Stimulated activated CD4-positive, alpha-beta T cell treated with anti-CD3 and anti-CD28 coated beads, TNF-alpha, amount 100 ng/mL, for 48 hours (primary cell): ENCODE results near the gene DNAJC6.

Experiments
- DNase-seq, 3 donors: peaks; one replicate each; pipeline ENCODE4 v3.0.0-alpha.2; 2020; ENCODE audit warnings: low read depth in 3 of 3

Gene DNAJC6

DNA sequence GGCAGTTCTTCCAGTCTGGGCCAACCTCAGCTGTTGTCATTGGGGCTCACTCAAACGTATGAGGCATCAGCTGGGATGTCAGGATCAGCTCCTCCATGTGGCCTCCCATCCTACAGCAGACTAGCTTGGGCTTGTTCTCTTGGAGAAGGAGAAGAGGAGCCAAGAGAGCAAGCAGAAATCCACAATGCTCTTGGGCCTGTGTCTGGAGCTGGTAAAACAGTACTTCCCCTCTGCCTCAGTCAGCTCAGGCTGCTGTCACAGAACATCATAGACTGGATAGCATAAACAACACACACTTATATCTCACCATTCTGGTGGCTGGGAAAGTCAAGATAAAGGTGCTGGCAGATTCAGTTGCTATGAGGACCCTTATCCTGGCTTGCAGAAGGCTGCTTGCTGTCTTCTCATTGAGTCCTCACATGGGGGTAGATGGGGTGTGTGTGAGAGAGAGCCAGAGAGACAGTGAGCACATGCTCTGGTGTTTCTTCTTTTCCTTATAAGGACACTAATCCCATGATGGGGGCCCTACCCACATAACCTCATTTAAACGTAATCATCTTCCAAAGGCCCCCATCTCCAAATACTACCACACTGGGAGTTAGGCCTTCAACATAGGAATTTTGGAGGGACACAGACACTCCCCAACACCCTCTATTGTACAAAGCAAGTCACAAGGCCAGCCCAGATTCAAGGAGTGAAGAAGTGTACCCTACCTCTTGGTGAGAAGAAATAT is 16.3 kb upstream of the DNAJC6 start:
- DNase-seq, result no peak

GRCh38 chr1:65297706-65298105 is 11.6 kb upstream of the DNAJC6 start:
- no peak for DNase-seq

- no peak for DNase-seq
Measured at GRCh38 chr1:65299328-65299727, 10.0 kb upstream of the DNAJC6 start.

- no peak for DNase-seq
Measured at GRCh38 chr1:65308781-65309303, 501 bp upstream of the DNAJC6 start.

DNA sequence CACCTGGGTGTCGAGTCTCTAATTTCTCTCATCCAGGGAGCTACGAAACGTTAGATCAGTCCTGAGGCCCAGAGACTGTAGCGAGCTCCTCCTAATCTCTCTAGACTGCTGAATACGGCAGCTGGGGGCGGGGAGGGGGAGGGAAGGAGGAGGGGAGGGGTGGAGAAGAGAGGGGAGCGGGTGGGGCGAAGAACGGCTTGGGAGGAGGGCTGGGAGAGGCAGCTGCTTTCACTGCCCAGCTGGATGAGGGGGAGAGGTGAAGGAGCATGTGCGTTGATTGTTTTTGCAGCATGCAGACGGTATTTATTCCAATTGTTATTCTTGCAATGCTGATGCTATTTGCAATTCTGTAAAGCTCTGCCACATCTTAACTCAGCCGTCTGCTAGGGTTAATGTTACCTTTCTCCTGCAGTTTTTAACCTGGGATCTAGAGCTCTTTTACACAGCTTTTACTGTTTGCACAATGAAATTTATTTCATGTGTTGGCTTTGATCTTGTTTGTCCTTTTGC is 790 bp downstream of the DNAJC6 start:
- no peak for DNase-seq

DNA sequence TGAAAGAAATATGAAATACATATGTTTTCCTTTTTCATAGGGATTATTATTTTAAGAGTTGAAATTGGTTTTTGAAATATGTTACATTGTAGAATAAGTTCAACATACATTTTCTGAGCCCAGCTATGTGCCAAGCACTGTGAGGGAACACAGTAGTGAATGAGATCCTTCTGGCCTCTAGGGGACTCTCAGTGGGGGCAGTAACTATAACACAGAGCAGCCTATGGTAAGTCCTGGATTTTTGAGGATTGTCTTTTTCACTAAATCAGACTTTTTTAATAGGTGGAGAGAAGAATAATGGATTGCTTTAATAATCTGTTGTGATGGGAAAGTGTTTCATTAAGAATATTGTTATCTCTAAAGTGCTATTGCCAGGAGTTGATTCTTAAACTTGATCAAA is 2.4 kb downstream of the DNAJC6 start:
- DNase-seq, result no peak

DNA sequence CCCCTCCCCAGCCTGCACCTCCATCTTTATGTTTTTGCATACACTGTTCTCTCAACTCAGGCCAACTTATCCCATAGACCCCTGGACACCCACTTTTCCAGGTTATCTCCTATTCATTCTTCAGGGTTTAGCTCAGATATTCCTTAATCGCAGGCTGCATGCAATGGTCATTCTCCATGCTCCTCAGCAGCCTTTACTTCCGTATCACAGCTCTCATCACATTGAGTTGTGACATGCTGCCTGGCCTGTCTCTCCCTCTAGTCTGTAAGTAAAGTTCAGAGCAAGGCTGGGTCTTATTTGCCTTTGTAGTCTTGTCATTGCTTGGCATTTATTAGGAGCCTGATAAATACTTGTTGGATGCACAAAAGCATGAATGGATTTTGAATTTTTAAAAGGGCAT is 6.9 kb downstream of the DNAJC6 start:
- no peak for DNase-seq

DNA sequence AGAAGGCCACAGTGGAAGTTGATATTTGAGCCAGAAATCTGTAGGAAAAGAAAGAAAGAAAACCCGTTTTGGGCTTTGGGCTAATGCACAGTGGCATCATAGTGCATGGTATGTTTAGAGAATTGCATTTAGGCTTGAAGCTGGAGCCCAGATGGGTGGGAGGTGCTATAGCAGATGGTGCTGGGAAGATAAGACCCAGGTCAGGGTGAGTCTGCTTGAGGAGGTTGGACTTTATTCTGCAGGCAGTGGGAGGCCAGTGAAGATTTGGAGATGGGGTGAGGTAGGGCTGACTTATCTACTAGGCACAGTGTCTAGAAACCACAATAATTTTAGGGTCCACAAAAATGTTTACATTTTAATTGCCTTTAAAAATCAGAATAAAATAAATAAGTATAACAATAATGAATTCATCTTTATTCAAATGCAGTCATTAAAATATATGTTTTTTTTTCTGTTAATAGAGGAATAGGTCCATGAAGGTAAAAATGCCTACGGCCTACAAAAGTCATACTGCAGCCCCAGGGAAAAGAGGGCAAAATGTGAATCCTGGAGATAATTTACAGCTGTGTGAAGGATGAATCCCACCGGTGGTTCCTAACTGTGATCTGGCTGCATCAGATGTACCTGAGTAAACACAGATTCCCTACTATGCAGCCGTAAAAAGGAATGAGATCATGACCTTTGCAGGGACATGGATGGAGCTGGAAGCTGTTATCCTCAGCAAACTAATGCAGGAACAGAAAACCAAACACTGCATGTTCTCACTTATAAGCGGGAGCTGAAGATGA is 8.7 kb downstream of the DNAJC6 start:
- no peak for DNase-seq

GRCh38 chr1:65319141-65319540 is 9.8 kb downstream of the DNAJC6 start:
- DNase-seq, result no peak

DNA sequence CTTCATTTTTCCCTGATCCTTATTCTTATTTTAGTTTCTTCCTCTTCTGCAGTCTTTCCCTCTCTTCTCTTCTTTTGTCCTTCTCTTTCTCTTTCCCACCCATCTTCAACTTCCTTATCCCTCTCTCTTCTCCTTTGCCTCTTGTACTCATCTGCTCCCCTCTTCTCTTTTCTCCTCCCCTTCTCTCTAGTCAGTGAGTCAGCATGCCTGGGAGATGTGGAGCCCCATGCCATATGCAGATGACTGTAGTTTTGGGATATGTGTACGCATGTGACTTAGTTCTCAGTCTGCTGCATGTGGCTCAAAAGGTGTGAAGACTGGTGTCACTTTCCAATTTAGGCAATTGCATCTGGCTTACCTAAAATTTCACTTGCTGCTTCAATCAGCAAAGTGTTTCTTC is 10.4 kb downstream of the DNAJC6 start:
- no peak for DNase-seq

GRCh38 chr1:65321879-65322278 is 12.5 kb downstream of the DNAJC6 start:
- no peak for DNase-seq

- DNase-seq, result no peak
Measured at GRCh38 chr1:65323246-65323645, 13.9 kb downstream of the DNAJC6 start.

DNA sequence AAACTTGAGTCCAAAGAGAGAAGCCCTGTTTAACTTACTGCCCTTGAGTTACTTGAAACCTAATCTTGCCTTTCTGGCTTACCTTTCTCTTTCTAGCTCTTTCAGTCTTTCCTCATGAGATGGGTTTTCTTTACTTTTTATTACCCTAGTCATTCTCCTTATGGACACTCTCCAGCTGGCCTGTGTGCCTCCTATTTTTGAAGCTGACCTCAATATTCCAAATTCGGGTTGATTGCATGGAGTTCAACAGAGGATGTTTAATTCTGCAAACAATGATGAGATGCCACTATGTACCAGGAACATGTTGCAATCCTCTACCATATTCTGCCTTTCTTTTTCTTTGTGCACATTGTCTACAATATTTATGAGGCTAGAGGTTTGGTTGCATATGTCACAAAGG is 20.7 kb downstream of the DNAJC6 start:
- DNase-seq, result no peak

GRCh38 chr1:65330822-65331221 is 21.5 kb downstream of the DNAJC6 start:
- no peak for DNase-seq

DNA sequence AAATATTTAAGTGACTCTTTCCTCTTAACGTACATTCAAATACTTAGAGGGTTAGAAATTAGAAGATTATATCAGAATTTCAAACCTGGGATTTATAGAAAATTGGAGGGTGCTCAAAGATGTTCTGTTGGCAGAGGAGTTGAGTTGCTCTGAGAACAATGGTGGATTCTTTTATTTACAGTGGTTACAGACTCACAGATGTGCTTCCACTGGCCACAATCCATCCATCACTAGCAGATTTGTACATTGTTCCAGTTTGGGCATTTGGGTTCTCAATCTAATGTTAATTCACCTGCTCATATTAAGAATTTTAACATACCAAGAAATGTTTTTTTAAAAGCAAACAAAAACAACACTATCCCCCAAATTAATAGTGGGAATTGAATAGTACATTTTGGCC is 23.5 kb downstream of the DNAJC6 start:
- no peak for DNase-seq

DNA sequence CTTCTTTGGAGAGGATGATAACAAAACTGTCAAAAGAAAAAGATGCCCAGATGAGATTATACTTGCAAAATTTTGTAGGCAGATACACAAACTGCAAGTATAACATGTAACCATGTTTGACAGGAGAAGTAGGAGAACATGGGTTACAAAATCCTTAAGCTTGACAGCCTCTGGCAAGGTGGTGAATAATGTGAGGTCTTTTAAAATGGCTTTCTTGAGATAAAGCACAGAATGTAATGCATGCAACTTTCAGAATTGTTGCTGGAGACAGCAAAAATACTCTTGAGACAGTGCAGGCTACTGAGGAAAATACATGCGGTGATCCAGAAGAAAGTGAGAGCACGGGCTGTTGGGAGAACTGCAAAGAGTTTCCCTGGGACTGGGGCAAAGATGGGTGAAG is 24.7 kb downstream of the DNAJC6 start:
- no peak for DNase-seq

DNA sequence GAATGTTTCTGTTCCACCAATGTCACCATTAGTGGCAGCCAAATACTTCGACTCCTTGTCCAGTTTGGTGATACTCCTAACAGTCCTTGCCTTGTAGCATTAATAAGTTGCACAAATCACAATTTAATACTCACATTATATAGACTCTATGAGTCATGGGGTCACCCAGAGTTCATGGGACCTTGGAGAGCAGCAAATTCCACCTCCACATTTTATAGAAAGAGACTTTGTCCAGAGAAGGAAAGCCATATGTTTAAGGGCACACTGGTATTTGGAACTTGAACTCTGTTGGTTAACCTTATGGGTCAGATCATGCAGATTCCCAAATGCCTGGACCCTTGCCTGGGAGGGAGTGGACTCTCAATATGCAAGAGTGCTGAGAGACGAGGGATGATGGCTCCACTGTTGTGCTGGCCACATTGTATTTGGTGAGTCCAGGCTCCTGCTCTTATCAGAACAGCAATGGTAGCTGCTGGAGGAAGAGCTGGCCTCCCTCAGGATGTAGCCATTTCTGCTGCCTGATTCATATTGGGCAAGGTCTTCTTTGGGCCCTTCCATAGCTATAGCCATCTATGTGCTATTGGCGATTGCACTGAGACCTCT is 30.6 kb downstream of the DNAJC6 start:
- no peak for DNase-seq

DNA sequence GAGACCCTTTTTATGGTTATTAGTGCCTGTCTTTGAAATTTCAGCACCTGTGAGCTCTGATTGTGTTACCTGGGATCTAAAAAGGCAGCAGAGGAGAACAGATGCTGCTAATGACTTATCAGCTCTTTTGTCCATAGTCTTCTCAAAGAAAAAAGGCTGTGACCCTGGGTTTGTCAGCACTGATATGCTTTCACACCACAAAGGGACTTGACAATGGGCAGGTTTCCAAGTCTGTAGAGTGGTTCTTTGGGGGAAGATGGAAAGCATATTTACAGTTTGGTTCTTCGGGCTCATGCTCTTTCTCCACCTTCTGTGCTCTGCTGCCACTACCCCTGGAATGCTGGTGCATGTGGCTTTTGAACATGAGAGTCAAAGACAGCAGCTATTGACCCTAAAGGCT is 32.0 kb downstream of the DNAJC6 start:
- DNase-seq, result no peak

DNA sequence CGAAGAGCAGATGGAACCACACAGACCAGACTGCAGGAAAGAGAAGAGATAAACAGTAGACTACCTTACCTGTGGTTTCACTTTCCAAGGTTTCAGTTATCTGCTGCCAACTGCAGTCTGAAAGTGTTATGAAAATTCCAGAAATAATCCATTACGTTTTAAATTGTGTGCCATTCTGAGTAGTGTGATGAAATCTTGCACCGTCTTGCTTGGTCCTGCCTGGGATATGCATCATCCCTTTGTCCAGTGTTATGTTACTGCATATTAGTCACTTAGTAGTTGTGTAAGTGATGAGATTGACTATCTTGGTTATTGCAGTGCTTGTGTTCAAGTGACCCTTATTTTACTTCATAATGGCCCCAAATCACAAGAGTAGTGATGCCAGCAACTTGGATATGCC is 33.9 kb downstream of the DNAJC6 start:
- DNase-seq, result no peak

DNA sequence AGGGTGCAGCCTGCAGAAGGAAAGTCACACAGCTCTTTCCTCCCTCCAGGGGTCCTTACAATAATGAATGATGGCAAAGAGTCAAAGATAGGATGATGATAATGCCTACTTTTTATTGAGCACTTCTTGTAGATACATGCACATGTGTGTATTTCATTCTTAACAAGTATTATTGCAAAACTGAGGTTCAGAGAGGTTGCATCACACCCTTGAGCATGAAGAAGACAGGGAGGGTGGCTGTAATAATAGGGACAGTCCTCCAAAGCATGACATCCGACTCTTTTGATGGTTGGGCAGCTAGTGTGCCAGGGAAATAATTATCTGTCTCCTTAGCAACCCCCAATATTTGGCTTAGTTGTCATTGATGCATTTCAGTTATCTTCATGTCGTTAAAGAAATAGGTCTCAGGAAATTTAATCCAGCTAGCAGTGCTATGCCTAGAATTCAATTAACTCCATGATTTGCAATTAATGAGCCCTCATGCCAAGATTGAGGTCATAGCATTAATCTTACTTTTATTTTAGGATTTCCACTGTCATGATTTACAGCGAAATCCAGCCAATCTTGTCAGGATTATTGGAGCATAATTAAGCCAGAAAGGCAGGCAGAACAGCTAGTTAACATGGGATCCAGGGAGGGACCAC is 35.0 kb downstream of the DNAJC6 start:
- no peak for DNase-seq

DNA sequence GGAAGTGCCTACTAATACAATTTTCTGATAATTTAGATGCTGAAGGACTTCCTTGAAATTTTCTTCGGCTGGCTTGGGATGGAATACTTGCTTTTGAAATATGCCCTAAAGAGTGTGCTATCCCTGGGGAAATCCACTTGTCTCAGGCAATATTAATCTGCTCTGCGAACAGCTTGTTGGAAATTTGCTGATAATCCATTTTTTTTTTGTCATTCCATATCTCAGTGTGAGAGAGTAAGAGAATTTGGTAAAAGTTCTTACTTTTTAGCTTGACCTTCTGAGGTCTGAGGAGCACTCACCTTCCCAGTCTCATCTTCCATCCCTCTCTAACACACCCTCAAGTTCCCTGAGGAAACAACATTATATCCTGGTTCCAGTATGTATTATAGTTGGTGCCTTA is 36.8 kb downstream of the DNAJC6 start:
- DNase-seq, result no peak
